Femur (tissue), 1 donor: ENCODE results near the gene ZBED3.
A peak's percentile ranks its signal among the peaks of the same experiment; 100 is the strongest.
"Not testable (repeated sequence)": the region's sequence is repeated elsewhere in the genome, so short reads cannot be mapped to it uniquely, and the experiment has no call there.

Source experiments
- DNase-seq: peaks from one replicate; pipeline ENCODE4 v3.0.0-alpha.2; 2017

ZBED3 gene, protein sequence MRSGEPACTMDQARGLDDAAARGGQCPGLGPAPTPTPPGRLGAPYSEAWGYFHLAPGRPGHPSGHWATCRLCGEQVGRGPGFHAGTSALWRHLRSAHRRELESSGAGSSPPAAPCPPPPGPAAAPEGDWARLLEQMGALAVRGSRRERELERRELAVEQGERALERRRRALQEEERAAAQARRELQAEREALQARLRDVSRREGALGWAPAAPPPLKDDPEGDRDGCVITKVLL

DNA sequence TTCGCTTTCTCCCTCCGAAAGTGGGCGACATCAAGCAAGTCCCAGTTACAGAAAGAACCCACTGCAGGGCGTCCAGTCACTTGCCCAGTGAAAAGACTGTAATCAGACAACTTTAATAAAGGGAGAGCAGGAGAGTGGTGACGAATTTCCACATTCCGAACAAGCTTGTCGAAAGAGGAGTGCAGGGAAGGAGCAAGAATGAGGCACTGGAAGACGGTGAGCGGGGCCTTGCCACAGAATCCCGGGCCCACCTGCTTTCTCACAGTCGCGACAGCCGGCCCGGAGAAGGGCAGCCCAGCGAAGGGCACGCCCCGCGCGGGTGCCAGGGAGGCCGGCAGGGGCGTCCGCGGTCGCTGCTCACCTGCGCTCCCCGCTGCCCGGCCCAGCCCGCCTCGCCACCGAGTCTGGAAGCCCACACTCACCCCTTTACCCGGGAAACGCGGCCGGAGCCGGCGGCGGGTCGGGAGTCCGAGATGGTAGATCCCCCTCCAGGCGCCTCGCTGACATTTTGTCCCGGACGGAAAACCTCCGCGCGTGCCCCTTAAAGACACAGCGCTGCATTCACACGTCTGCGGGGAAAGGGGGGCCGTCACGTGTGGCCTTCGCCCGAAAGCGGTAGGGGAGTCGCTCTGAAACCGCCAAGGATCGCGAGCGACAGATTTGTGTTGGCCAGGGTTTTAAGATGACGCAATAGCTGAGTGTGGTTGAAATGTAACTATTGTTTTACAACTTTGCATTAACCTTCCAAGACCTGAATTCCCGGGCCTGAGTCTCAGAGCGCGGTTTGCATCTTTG, at the start of gene ZBED3:
Gene ZBED3, minus strand, starts transcription at position 597 of the 795 bp plus-strand sequence. CDS start 9,407 bp downstream, outside the sequence.
- peak; percentile 88 for DNase-seq

DNA sequence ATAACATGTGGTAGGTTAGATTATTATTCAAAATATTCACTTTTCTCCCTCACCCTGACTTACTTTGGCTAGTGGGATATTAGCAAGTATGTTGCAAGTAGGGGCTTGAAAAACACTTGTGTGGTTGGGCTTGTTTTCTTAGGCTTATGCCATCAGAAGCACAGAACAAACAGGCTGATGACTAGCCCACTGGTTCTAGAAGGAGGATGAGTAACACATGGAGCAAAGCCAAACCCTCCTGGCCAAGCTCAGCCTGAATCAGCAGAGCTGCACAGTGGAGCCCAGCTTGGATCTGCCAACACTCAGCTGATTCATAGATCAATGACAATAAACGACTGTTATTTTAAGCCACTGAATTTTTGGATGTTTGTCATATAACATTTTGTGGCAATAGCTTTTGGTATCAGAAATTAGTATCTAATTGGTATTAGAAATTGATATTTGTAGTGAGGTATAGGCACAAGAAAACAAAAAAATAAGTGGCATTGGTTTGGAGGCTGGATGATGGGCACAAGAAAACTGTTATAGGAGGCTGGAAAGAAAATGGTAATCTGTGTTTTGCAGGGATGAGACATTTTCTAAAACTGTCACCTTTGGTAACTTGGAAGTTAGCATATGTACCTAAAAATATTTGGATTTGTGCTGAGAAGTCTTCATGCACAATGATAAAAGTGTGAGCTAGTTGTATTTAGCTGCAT, 46.1 kb upstream of the ZBED3 start:
- DNase-seq: peak; percentile 59

DNA sequence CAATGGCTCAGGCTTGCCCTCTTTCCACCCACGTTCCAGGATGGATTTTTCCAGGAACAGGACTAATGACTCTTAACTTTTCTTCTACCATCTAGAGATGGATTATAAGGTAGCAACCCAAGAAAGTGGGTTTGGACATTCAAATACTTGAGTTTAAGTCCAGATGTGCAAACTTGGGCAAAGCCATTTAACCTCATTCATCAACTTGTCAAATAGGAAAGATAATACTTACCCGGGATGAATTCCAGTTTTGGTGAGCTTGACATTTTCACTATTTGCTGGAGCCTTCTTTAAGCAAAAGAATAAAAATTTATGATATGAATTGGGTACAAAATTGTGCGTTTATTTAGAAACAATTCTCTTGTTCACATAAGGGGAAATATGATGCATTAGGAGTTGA, 44.3 kb upstream of the ZBED3 start:
- no peak for DNase-seq

DNA sequence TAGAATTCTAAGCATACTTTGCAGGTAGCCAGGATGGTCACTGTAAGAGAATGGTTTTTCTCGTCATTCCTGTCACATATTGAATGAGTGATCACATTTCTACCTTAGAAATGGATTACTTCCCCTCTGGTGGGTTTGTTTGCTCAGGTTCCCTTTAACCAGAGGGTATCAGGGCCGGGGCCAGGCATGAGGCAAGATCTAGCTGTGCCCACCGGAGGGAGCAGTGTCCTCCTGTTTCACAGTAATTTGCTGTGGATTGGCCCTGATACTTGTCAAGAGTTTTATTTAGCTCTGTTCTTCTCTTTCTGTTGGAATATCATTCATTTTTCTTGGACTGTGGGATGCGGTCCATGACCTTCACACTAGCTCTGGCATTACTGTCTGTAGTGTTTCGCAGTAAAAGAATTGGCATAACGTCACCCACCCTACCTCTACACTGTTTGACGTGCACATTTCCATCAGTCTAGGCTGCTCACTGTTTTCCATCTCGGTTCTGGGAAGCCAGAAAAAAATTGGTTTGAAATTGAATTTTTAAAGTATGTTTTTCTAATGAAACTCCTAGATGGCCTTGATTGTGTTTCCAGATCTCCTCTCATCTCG, 42.4 kb upstream of the ZBED3 start:
- DNase-seq: peak; percentile 43

DNA sequence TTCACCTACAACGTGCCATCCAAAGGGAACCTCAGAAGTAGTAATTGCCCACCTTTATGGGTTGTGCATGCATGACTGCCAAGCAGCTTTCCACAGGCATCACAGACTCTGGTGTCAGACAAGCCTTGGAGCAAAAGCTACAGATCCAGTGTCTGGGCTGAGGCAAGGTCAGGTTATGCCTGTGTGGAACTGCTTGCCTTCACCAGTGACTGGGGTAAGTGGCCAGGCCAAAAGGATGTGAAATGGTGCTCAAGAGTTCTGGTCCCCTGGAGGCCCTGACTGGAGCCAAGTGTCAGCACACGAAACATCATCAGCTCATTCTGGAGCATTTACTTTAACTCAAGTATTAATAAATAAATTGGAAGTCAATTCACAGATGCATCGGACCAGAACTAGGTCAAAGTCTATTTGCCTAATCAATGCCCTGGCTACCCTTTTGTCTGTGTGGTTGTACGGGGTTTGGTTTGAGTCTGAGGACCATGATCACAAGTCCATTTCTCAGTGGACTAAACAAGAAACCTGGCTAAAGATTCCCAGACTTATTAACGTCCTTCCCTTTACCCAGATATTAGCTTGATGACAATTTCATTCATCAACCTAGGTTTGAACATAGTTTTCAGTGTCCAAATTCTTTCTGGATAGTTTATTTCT, 41.5 kb upstream of the ZBED3 start:
- no peak for DNase-seq

DNA sequence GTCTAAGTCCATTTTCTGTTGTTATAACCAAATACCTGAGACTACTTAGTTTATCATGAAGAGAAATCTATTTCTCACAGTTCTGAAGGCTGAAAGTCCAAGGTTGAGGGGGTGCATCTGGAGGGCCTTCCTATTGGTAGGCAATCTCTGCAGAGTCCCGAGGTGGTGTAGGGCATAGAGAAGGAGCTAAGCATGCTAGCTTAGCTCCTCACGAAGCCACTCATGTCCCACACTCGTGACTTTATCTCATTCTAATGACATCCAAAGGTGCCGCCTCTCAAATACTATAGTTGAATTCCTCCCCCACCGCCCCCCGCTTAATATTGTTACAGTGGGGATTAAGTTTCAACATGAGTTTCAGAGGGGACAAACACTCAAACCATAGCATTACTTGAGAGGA, 36.0 kb upstream of the ZBED3 start:
- no peak for DNase-seq

DNA sequence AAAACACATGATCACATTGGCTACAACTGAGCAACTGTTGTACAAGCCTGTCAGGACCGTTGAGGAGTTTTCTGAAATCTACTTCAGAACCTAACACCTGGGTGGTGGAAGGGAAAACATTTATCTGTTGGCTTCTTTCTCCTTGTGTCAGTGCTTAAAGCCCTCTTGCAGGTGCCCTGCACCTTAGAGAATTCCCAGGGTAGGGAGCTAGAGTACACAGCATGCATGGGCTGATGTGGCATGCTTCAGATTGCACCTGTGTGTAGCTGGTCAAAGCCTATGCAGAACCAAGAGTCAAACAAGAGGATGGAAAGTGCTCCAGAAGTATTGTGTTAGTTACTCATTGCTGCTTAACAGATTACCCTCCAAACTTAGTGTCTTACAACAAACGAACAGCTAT, 33.6 kb upstream of the ZBED3 start:
- DNase-seq: no peak

DNA sequence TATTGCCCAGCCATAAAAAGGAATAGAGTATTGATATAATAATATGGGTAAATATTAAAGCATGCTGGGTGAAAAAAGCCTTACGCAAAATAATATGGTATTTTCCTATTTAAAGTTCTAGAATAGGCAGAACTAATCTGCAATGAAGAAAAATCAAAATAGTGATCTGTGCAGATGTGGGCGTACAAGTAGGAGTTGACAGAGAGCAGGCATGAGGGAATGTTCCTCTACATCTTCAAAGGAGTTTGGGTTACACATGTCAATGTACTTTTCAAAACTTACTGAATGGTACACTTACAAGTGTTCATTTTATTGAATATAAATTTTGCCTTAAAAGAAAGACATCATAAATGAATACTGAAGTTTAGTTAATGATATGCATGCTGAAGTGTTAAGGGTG, 33.0 kb upstream of the ZBED3 start:
- DNase-seq: no peak

DNA sequence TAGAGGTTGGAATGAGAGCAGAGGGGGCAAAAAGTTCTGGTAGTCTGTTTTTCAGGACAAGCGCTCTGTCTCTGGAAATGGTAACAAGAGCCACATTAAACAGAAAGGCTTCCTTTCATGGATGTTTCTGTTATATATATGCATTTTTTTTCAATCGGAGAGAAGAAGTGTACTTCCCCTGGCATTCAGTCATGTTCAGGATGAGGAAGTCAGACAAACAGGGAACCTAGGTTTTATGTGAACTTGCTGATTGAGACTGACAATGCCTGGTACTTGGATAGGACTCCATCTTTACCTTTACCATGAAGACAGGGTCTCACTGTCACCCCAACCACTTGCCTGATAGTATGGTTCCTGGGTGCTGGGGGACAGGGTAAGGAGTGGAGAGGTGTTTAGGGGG, 30.1 kb upstream of the ZBED3 start:
- DNase-seq: no peak

DNA sequence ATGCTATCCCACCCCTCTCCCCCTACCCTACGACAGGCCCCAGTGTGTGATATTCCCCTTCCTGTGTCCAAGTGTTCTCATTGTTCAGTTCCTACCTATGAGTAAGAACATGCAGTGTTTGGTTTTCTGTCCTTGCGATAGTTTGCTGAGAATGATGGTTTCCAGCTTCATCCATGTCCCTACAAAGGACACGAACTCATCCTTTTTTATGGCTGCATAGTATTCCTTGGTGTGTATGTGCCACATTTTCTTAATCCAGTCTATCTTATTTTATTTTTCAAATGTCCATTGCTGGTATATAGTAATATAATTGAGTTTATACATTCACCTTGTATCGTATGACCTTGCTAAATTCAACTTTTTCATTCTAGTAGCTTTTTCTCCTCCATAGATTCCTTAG, 19.9 kb upstream of the ZBED3 start:
- DNase-seq: not testable (repeated sequence)

DNA sequence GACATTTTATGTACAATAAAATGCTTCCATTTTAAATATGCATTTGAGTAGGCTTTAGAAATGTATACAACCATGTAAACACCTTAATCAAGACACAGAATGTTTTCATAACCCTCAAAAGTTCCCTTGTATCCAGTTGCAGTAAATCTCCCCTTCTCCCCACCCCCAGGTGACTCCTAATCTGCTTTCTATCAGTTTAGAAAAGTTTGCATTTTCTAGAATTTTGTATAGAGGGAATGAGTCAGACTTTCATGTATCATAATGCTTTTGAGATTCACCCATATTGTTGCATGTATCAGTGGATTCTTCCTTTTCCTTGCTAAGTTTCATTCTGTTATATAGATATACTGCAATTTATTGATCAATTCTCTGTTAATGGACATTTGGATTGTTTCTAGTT, 17.7 kb upstream of the ZBED3 start:
- DNase-seq: no peak

DNA sequence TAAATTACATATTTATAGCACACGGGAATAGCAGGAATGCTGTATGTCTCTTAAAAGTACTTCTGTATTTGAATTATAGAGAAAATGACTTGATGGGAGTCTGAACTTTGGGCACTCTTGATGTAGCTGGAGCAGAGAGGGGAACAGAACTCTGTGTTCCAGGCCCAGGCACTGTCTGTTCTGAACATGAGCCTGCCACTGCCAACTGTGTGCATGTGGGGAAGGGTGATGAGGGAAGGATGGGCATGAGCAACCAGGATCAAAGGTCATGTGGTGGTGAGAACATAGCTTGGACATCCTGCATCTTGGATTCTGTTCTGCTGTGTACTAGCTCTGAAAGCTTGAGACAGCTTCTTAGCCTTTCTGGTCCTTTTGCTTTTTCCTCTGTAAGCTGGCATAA, 16.4 kb upstream of the ZBED3 start:
- DNase-seq: no peak

DNA sequence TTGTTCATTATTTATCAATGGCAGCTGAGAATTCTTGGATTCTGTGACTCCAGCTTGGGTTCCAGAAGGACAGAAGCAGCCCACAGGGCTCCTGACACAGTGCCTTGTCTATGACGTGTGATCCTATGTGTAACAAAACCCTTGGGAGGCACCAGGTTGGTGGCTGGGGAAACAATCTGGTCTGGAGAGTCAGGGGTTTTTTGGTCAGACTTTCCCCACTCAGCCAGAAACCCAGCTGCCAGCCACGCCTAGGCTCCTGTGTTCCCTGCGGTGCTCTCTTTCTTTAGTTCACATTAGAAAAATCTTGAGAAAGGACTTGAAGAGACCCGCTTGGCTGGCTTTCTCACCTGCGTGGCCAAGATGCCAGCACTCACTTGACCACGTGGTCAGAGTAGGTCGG, 15.5 kb upstream of the ZBED3 start:
- no peak for DNase-seq

DNA sequence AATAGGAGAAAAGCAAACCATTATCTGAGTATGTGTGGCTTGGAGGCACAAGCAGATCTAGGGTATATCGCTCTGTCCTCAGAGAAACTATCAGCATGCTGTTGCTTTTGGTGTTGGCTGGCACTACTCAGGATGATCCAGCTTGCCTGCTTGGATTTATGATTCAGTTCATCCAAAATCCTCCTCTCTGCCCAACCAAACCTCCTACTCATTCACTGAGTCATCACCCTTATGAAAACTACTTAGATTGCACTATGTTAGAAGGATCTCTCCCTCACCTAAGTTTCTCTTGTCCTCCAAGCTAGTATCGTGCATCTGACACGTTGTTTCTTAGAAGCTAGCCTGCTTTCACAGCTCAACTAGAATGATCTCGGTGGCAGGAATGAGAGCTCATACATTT, 14.2 kb upstream of the ZBED3 start:
- DNase-seq: no peak

DNA sequence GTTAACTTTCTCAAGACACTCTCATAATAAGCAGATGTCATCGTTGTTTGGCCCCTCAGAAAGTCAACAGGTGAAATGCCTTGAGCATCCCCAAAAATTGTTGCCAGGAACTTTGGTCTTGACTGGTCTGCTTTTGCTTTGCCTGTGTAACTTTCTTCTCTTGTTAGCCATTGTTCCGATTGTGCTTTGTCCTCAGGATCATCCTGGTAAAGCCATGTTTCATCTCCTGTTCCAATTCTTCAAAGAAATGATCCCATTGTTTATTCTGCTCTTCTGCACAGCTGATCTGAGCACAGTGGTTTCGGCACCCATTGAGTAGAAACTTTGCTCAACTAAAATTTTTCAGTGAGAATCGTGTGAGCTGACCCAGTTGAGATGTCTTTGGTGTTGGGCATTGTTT, 8.1 kb upstream of the ZBED3 start:
- no peak for DNase-seq

DNA sequence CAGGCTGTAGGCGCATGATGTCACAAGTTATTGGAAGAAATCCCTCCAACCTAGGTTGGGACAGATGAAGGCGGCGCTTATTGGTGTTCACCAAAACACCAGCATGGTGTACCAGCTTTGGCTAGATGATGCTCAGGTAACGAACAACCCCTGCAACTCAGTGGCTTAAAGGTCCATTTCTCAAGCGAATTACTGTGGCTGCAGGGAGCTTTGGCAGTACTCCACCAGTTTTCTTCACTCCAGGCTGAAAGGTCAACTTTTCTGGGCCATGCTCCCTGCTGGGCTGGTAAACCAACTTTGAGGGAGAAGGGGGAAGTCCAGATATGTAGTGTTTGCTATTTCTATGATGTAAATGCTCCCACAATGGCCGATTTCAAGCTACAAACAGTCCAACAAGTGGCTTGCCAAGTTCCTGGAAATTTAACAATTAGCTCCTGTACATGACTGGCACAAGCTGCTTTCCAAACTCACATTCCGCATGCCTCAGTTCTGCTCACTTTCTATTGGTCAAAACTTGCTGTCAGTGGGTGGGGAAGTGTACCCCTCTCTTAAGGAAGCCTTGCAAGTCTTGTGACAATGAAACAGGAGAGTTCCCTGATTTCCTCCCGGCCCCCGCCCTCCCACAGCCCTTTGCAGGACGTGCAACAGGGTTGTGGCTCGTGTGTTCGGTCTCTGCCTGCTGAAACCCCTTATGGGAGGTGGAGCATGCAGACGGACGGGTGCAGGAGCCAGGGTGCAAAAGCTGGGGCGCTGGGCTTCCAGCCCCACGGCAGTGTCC, 588 bp upstream of the ZBED3 start:
- peak; percentile 45 for DNase-seq

DNA sequence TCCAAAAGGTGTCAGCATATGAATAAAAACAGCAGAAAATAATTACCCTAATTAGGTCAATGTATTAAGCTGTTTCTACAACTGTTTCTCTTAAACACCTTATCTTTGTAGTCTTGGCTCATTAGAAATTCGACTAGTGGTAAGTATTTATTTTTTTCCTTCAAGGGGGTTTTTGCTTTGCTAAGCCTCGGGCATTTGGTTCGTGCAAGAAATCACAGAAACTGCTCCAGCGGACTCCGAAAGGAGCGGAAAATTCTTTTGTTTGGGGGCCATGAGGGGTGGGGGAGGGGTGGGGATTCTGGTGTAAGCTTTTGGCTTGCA, 757 bp downstream of the ZBED3 start:
- no peak for DNase-seq

DNA sequence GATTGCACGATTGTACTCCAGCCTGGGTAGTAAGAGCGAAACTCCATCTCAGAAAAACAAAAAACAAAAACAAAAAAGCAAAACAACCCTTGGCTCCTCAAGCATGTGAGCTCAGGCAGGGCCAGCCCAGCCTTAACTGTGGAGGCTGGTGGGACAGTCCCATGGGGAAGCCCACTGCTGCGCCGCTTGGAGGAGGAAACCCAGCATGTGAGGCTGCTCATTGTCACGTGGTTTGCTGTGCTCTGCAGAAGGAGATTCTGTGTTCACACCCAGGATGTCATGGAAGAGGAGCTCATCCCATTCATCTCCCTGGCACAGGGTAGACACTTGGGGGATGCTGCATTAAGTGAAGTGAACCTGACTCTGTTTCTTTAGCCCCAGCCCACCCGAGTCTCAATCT, 4.0 kb downstream of the ZBED3 start:
- no peak for DNase-seq

DNA sequence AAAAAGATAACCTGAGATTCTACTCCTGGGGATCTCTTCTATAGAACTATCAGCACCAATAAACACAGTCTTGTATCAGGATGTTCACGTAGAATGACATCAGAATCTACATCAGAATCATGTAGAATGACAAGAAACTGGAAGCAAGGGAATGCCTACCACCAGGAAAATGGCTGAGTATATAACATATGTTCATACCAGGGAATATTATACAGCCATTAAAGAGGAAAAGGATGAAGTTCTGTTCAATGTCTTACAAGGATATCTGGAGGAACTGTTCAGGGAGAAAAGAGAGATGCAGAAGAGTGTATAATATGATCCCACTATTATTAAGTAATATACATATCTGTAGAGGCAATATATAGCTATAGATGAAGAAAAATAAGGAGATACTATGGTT, 4.8 kb downstream of the ZBED3 start:
- no peak for DNase-seq

DNA sequence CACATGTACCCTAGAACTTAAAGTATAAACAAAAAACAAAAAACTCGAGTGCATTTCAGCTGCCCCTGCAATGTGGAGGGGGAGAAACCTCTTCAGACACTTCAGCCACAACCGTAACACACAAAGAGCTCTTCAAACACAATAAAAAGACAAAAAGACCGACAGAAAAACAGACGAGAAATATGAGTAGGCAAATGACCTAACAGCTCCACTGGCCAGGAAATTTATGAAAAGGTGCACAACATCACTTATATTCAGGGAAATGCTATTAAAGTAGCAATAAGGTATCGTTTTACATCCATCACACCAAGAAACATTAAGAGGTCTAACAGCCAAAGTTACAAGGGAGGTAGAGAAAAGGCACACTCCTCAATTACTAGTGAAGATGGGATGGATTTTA, 6.2 kb downstream of the ZBED3 start:
- DNase-seq: no peak

DNA sequence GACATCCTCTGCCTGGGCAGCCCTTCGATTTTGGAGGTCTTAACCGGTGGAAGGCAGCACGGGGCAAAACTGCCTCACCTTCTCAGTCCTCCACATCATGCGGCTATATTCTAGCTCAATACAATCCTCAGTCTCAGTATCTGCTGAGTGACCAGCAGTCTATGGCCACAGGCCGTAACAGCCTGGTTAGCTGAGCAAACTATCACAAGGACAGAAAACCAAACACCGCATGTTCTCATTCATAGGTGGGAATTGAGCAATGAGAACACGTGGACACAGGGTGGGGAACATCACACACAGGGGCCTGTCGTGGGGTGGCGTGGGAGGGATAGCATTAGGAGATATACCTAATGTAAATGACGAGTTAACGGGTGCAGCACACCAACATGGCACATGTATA, 6.6 kb downstream of the ZBED3 start:
- not testable (repeated sequence) for DNase-seq

DNA sequence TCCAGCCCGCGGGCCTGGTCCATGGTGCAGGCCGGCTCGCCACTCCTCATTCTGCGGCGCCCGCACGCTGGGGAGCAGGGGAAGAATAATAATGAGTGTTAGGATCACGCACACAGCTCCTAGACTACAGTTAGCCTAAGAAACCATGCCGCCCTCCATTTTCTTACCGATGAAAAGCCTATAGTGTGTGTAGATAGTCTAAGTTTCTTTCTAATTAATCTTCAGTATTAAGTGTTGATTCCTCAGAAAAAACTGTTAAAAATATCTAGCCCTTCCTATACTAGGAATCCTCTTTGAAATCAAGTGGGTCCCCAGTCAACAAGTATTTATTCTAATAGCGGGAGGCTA, 9.3 kb downstream of the ZBED3 start:
- DNase-seq: no peak
